NT2/D1 (cell line): Measurements from ENCODE around the gene OXLD1.
"Not testable (repeated sequence)": the region's sequence is repeated elsewhere in the genome, so short reads cannot be mapped to it uniquely, and the experiment has no call there.

Experiments used
- DNase-seq: peaks from one replicate; pipeline ENCODE4 v3.0.0-alpha.2; 2011; ENCODE audit warnings: low read depth, low spot score
- H3K27me3 ChIP-seq: 2 replicates; pipeline ENCODE4 v1.6.0; 2011; ENCODE audit warnings: mild to moderate bottlenecking; ENCODE audit not compliant: insufficient read length, insufficient read depth
- H3K36me3 ChIP-seq: 2 replicates; pipeline ENCODE4 v1.6.1; 2011; ENCODE audit warnings: mild to moderate bottlenecking, low read length, mixed read lengths; ENCODE audit not compliant: insufficient read depth, insufficient read length
- H3K4me1 ChIP-seq: 2 replicates; pipeline ENCODE4 v1.5.1; 2011; ENCODE audit not compliant: insufficient read depth, insufficient read length
- H3K4me3 ChIP-seq: 2 replicates; pipeline ENCODE4 v1.5.1; 2011; ENCODE audit warnings: low read depth; ENCODE audit not compliant: insufficient read length
- H3K9ac ChIP-seq: 2 replicates; pipeline ENCODE4 v1.6.0; 2011; ENCODE audit warnings: low read depth; ENCODE audit not compliant: insufficient read length
- H3K9me3 ChIP-seq: 2 replicates; pipeline ENCODE4 v1.5.1; 2011; ENCODE audit warnings: mild to moderate bottlenecking, low read length; ENCODE audit not compliant: insufficient read depth
- SUZ12 ChIP-seq: IDR thresholded peaks from 2 replicates; pipeline ENCODE4 v1.6.1; 2011; ENCODE audit not compliant: insufficient read length, insufficient read depth; ENCODE audit errors: extremely low read depth
- YY1 ChIP-seq: IDR thresholded peaks from 2 replicates; pipeline ENCODE4 v1.6.1; 2011; ENCODE audit not compliant: insufficient read length, insufficient read depth
- ZNF274 ChIP-seq: IDR thresholded peaks from 2 replicates; pipeline ENCODE4 v1.6.1; 2011; ENCODE audit warnings: mild to moderate bottlenecking, low read depth, low read length

The OXLD1 gene

DNA sequence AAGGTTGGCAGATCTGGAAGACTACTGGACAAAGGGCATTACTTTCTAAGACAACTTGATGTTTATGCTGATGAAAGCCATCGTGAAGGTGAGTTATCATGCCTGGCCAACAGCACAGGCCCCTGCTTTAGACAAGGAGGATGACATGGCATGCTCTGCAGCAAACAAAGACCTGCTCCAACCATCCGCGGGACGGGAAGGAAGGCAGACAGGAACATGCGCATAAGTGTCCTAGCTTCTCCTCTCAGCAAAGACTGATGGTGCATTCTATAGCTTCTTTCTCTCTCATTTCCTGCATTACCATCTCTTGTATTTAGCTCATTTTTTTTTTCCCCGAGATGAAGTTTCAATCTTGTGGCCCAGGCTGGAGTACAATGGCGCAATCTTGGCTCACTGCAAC is 34.9 kb downstream of the OXLD1 start:
- no peak overlapping the region for H3K4me3 ChIP-seq
- peaks cover 66% of the 10 kb centered on the region for H3K36me3 ChIP-seq

DNA sequence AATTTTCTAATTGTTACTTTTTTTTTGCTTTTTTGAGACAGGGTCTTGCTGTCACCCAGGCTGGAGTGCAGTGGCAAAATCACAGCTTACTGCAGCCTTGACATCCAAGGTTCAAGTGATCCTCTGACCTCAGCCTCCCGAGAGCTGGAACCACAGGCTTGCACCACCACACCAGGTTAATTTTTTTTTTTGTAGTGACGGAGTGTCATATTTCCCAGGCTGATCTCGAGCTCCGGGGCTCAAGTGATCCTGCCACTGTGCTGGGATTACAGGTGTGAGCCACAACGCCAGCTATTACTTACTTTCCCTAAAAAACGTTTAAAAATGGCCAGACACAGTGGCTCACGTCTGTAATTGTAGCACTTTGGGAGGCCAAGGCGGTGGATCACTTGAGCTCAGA is 36.1 kb downstream of the OXLD1 start:
- H3K4me3 ChIP-seq = no peak overlapping the region
- no peaks in the 10 kb centered on the region for H3K27me3 ChIP-seq
- peaks cover 2% of the 10 kb centered on the region for H3K4me1 ChIP-seq
- H3K36me3 ChIP-seq = peaks cover 75% of the 10 kb centered on the region
- DNase-seq = no peak
- H3K9me3 ChIP-seq = no peaks in the 10 kb centered on the region
- H3K9ac ChIP-seq = no peak overlapping the region
- TF ChIP-seq ZNF274 (no peak), YY1 (no peak), SUZ12 (no peak)

More for the DNA sequence above, 34.9 kb downstream of the OXLD1 start:
- Histone ChIP-seq H3K4me1 (peaks cover 4% of the 10 kb centered on the region), H3K9ac (no peak overlapping the region), H3K27me3 (no peaks in the 10 kb centered on the region), H3K9me3 (no peaks in the 10 kb centered on the region)
- DNase-seq = no peak
- TF ChIP-seq ZNF274 (no peak), YY1 (no peak), SUZ12 (no peak)

DNA sequence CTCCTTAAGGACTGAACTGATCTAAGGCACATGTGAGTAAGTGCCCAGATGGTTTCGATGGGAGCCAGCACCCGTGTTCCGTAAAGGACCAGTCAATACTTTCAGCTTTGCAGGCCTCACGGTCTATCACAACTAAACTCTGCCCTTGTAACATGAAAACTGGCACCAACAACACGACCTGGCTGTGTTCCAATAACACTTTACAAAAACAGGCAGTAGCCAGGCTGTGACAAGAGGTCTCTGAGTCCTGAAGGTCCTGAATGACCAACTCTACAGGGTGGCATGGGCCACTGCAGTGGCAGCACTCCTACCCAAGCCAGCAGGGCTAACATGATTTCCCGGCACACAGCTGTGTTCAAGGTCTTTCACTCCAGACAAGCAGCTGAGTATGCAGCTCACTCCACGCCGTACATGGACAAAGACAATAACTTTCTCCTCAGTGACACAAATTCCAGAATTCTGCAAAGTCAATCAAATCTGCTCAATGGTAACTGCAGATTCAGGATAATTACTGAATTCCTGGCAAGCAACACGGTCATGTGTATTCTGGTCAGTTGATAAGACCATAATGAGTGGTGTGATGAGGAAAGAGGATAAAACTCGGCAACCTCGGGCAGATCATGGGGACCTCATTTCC is 44.8 kb downstream of the OXLD1 start:
- Histone ChIP-seq H3K36me3 (peaks cover 81% of the 10 kb centered on the region), H3K4me1 (no peaks in the 10 kb centered on the region)
- TF ChIP-seq SUZ12 (no peak), YY1 (no peak), ZNF274 (no peak)

DNA sequence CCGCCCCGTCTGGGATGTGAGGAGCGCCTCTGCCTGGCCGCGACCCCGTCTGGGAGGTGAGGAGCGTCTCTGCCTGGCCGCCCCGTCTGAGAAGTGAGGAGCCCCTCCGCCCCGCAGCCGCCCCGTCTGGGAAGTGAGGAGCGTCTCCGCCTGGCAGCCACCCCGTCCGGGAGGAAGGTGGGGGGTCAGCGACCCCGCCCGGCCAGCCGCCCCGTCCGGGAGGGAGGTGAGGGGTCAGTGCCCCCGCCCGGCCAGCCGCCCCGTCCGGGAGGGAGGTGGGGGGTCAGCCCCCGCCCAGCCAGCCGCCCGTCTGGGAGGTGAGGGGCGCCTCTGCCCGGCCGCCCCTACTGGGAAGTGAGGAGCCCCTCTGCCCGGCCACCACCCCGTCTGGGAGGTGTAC is 48.1 kb downstream of the OXLD1 start:
- Histone ChIP-seq H3K36me3 (peaks cover 78% of the 10 kb centered on the region), H3K9me3 (peaks cover 12% of the 10 kb centered on the region; the same call in 1 of the 2 replicates)
- DNase-seq, H3K4me1 ChIP-seq, H3K9ac ChIP-seq, H3K4me3 ChIP-seq, H3K27me3 ChIP-seq: not testable (repeated sequence)

More for the DNA sequence above, 44.8 kb downstream of the OXLD1 start:
- DNase-seq = no peak
- H3K9me3 ChIP-seq = peaks cover 12% of the 10 kb centered on the region; the same call in 1 of the 2 replicates
- no peaks in the 10 kb centered on the region for H3K27me3 ChIP-seq
- no peak overlapping the region for H3K9ac ChIP-seq
- H3K4me3 ChIP-seq = no peak overlapping the region

DNA sequence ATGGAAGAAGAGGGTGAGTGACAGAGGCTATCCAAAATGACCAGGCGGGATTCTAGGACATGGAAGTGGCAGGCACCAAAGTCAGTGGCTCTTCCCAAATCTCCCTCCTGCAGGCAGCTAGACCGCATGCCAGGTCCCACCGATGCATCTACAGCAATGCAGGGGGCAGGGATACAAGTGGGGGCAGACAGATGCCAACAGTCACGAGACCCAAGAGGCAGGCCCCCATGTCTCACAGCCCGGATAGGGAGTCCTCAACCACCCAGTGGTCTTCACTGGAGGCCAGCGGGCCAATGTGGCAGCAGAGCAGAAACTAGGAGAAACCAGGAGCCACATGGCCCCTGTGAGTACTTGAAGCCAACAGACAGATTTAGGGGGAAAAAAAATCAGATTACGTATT is 49.5 kb downstream of the OXLD1 start:
- H3K36me3 ChIP-seq = peaks cover 78% of the 10 kb centered on the region
- no peak overlapping the region for H3K4me3 ChIP-seq
- no peak for DNase-seq
- peaks cover 12% of the 10 kb centered on the region; the same call in 1 of the 2 replicates for H3K9me3 ChIP-seq
- H3K4me1 ChIP-seq = no peaks in the 10 kb centered on the region
- no peak overlapping the region for H3K9ac ChIP-seq
- no peak for TF ChIP-seq SUZ12
- no peak for TF ChIP-seq YY1
- TF ChIP-seq ZNF274 = no peak
- H3K27me3 ChIP-seq = no peaks in the 10 kb centered on the region

DNA sequence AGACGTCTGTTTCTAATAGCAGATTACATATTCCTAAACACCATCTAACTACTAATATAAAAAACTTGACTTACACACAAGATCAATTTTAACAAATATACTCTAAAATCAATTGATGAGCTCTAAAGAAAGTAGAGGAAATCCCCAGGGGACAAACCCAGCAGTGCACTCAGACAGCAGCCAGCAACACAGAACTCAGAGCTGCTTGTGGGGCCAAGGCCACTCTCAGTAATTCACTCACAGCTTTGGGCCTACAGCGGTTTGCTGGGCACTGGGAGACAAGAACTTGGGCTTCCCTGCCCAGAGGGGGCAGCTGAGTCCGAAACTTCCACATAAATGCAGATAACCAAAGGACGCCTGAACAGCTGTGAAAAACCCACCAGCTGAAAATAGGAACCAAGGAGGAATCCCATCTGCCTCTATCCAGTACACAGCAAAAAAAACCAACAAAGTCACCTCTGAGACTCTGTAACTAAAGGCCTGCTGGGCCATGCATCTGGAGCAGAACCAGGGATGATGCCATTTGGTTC is 50.9 kb downstream of the OXLD1 start:
- Histone ChIP-seq H3K27me3 (no peaks in the 10 kb centered on the region), H3K4me1 (no peaks in the 10 kb centered on the region), H3K36me3 (peaks cover 71% of the 10 kb centered on the region), H3K9ac (no peak overlapping the region), H3K9me3 (peaks cover 12% of the 10 kb centered on the region; the same call in 1 of the 2 replicates), H3K4me3 (no peak overlapping the region)
- no peak for TF ChIP-seq ZNF274
- no peak for TF ChIP-seq YY1
- TF ChIP-seq SUZ12 = no peak
- no peak for DNase-seq
